ENCODE results near the gene SULT1A2.
"Not testable (repeated sequence)": the region's sequence is repeated elsewhere in the genome, so short reads cannot be mapped to it uniquely, and the experiment has no call there.

DNA sequence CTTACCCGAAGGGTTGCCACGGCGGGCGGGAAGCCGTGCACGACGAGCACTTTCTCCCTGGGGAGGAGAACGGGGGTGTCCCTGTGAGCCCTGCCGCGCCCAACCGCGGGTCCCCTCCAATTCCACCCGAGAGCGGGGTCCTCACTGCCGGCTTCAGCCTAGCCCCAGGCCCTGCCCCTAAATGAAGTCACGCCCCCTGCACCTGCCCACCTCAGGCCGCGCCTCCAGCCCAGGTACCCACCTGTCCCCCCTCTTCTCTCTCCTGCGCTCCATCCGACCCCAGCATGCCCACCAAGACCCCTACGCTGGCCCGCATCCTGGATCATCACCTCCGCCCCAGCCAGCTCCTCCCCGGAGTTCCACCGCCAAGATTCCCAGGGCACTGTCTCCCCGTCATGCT lies 17.1 kb upstream of the SULT1A2 start:
- not testable (repeated sequence) for TF ChIP-seq POLR2AphosphoS5 (IDR thresholded peaks at IDR 0.05; ENCODE audit: insufficient read depth in 1 of 2, low read depth in 1 of 2); POLR2A (IDR thresholded peaks at IDR 0.05)

All from vagina (tissue), 2 donors.